IMR-90 (cell line): ENCODE measurements around the gene RUNX2. TPM values are rescaled to one million over a fixed set of nuclear protein-coding genes. Genes with fewer than 3 reads are reported as not detected.
A peak's percentile ranks its signal among the peaks of the same experiment; 100 is the strongest.

Experiments
- ATAC-seq: fragments of 200-7000 bp; cut with Tn5 transposase; 2 replicates; pipeline ENCODE4 v1.9.1; 2020; ENCODE audit warnings: low read depth, mild to moderate bottlenecking, moderate library complexity
- BruUV-seq: library from RNA; stranded (reverse); fragments of 400-500 nt; replicated peaks from 2 replicates; lab custom pipeline; 2021; lab: Mats Ljungman, UMichigan
- CTCF ChIA-PET: fragments of 300-600 bp; formaldehyde crosslinking; extraction: SDS; loops from one replicate; lab custom pipeline; 2021; ENCODE audit warnings: antibody characterized with exemption; lab: Yijun Ruan, JAX
- POLR2A ChIA-PET: fragments of 300-600 bp; sonication (Branson Sonifier 250); formaldehyde crosslinking; loops from one replicate; lab custom pipeline; 2022; ENCODE audit warnings: antibody characterized with exemption; ENCODE audit not compliant: unreplicated experiment; lab: Charles Lee
- DNase-seq: peaks from one replicate; pipeline ENCODE4 v3.0.0; 2013
- H2AFZ ChIP-seq: replicated peaks from 2 replicates; pipeline ENCODE3; 2013; ENCODE audit warnings: low read length, mild to moderate bottlenecking; ENCODE audit not compliant: poor library complexity
- H2AK5ac ChIP-seq: 2 replicates; pipeline ENCODE4 v1.6.1; 2013; ENCODE audit warnings: low read depth, low read length, inconsistent platforms
- H2AK9ac ChIP-seq: replicated peaks from 2 replicates; pipeline ENCODE3; 2013; ENCODE audit warnings: mild to moderate bottlenecking, low read depth, low read length, moderate library complexity; ENCODE audit not compliant: poor library complexity
- H2BK120ac ChIP-seq: 2 replicates; pipeline ENCODE4 v1.6.1; 2013; ENCODE audit warnings: low read depth, low read length, inconsistent platforms
- H2BK15ac ChIP-seq: 3 replicates; pipeline ENCODE4 v1.6.1; 2013; ENCODE audit warnings: low read depth, low read length, inconsistent platforms
- H2BK20ac ChIP-seq: 2 replicates; pipeline ENCODE4 v1.6.1; 2013; ENCODE audit warnings: low read depth, mild to moderate bottlenecking, inconsistent platforms, low read length, moderate library complexity
- H2BK5ac ChIP-seq: 2 replicates; pipeline ENCODE4 v1.6.1; 2013; ENCODE audit warnings: mild to moderate bottlenecking, low read depth, low read length, inconsistent platforms; ENCODE audit not compliant: poor library complexity, severe bottlenecking
- H3K14ac ChIP-seq: replicated peaks from 2 replicates; pipeline ENCODE4 v1.6.1; 2013; ENCODE audit warnings: low read depth, low read length, inconsistent platforms
- H3K18ac ChIP-seq: 2 replicates; pipeline ENCODE4 v1.6.1; 2013; ENCODE audit warnings: low read depth, low read length, control low read depth
- H3K23ac ChIP-seq: 2 replicates; pipeline ENCODE4 v1.6.1; 2013; ENCODE audit warnings: low read depth, low read length, inconsistent platforms
- H3K27ac ChIP-seq: 2 replicates; pipeline ENCODE4 v1.5.1; 2013; ENCODE audit warnings: mild to moderate bottlenecking, control low read depth, low read length; ENCODE audit not compliant: insufficient read depth
- H3K27me3 ChIP-seq: 2 replicates; pipeline ENCODE4 v1.6.1; 2013; ENCODE audit warnings: low read length; ENCODE audit not compliant: control insufficient read depth, insufficient read depth
- H3K36me3 ChIP-seq: 2 replicates; pipeline ENCODE4 v1.6.1; 2013; ENCODE audit warnings: low read length, mixed read lengths; ENCODE audit not compliant: control insufficient read depth, insufficient read depth
- H3K4ac ChIP-seq: 2 replicates; pipeline ENCODE4 v1.6.1; 2013; ENCODE audit warnings: low read depth, low read length, inconsistent platforms
- H3K4me1 ChIP-seq: 2 replicates; pipeline ENCODE4 v1.6.1; 2013; ENCODE audit warnings: low read length, mixed read lengths; ENCODE audit not compliant: control insufficient read depth, insufficient read depth
- H3K4me2 ChIP-seq: 2 replicates; pipeline ENCODE4 v1.6.1; 2013; ENCODE audit warnings: low read depth, mild to moderate bottlenecking, control low read depth, low read length, moderate library complexity
- H3K4me3 ChIP-seq: 2 replicates; pipeline ENCODE4 v1.5.1; 2013; ENCODE audit warnings: low read depth, mild to moderate bottlenecking, control low read depth, low read length, moderate library complexity; ENCODE audit not compliant: insufficient read depth
- H3K56ac ChIP-seq: 2 replicates; pipeline ENCODE4 v1.6.1; 2013; ENCODE audit warnings: low read length, inconsistent platforms; ENCODE audit not compliant: insufficient read depth; ENCODE audit errors: extremely low read depth
- H3K79me1 ChIP-seq, 2 experiments: 2 replicates each; pipeline ENCODE4 v1.6.1; 2013; ENCODE audit warnings: low read length in 2 of 2, inconsistent platforms in 1 of 2, low read depth in 1 of 2
- H3K9ac ChIP-seq: 2 replicates; pipeline ENCODE4 v1.6.1; 2013; ENCODE audit warnings: low read depth, low read length, control low read depth
- H3K9me1 ChIP-seq: 2 replicates; pipeline ENCODE4 v1.6.1; 2013; ENCODE audit warnings: low read length, inconsistent platforms; ENCODE audit not compliant: insufficient read depth
- H3K9me3 ChIP-seq: 2 replicates; pipeline ENCODE4 v1.6.1; 2013; ENCODE audit warnings: low read length; ENCODE audit not compliant: control insufficient read depth, insufficient read depth
- H4K20me1 ChIP-seq: 2 replicates; pipeline ENCODE4 v1.6.1; 2013; ENCODE audit warnings: low read length, inconsistent platforms; ENCODE audit not compliant: insufficient read depth
- H4K5ac ChIP-seq: 2 replicates; pipeline ENCODE4 v1.6.1; 2013; ENCODE audit warnings: mild to moderate bottlenecking, low read depth, low read length, control low read depth
- H4K8ac ChIP-seq, 2 experiments: 2 replicates each; pipeline ENCODE4 v1.6.1; 2013; ENCODE audit warnings: low read depth in 2 of 2, low read length in 2 of 2, control low read depth in 1 of 2, inconsistent platforms in 1 of 2
- H4K91ac ChIP-seq: 2 replicates; pipeline ENCODE4 v1.6.1; 2013; ENCODE audit warnings: low read depth, low read length, inconsistent platforms; ENCODE audit not compliant: insufficient read depth
- BHLHE40 ChIP-seq: fragments of 150-350 bp; IDR thresholded peaks from 2 replicates; pipeline ENCODE4 v1.6.1; 2016; ENCODE audit warnings: mild to moderate bottlenecking, low read depth, low read length
- CHD1 ChIP-seq: IDR thresholded peaks from 2 replicates; pipeline ENCODE4 v1.6.1; 2012; ENCODE audit warnings: low read depth, low read length, improper control_type of control experiment
- MAZ ChIP-seq: IDR thresholded peaks from 2 replicates; pipeline ENCODE4 v1.6.1; 2012; ENCODE audit warnings: low read depth, mild to moderate bottlenecking, low read length, improper control_type of control experiment, moderate library complexity, borderline replicate concordance
- MXI1 ChIP-seq: IDR thresholded peaks from 2 replicates; pipeline ENCODE4 v1.6.1; 2012; ENCODE audit warnings: low read depth, mild to moderate bottlenecking, low read length, moderate library complexity, borderline replicate concordance
- NFE2L2 ChIP-seq: fragments of 150-350 bp; IDR thresholded peaks from 2 replicates; pipeline ENCODE4 v1.6.1; 2016; ENCODE audit warnings: low read depth, mild to moderate bottlenecking, low read length
- POLR2A ChIP-seq: IDR thresholded peaks from 2 replicates; pipeline ENCODE4 v1.6.1; 2012; ENCODE audit warnings: mild to moderate bottlenecking, low read depth, low read length
- RAD21 ChIP-seq: IDR thresholded peaks from 2 replicates; pipeline ENCODE4 v1.6.1; 2012; ENCODE audit warnings: low read length, improper control_type of control experiment
- RFX5 ChIP-seq: IDR thresholded peaks from 2 replicates; pipeline ENCODE4 v1.8.0; 2012; ENCODE audit warnings: low read depth, mild to moderate bottlenecking, low read length, moderate library complexity
- dilution Hi-C: fragments of 300-500 bp; cut with HindIII; formaldehyde crosslinking; loops from one replicate; pipeline ENCODE4 v1.14.3; 2018; ENCODE audit warnings: low sequenced_read_pairs; ENCODE audit not compliant: unreplicated experiment
- in situ Hi-C: fragments of 300-500 bp; cut with MboI; formaldehyde crosslinking; loops from 3 replicates; pipeline ENCODE4 v1.14.3; 2019; ENCODE audit warnings: low sequenced_read_pairs, inconsistent platforms, mixed read lengths
- intact Hi-C: fragments of 100-400 bp; cut with micrococcal nuclease; formaldehyde crosslinking; loops from 2 replicates; pipeline ENCODE4 v1.10.0; 2022
- polyA plus RNA-seq, 3 experiments: library from polyadenylated mRNA; depleted of rRNA; stranded (reverse); fragments of >200 nt; gene quantifications; 2 replicates each; pipeline ENCODE4 v1.2.3, GENCODE V29; 2012; ENCODE audit warnings: low replicate concordance in 1 of 3
- total RNA-seq: library from RNA; depleted of rRNA; stranded (reverse); fragments of >200 nt; gene quantifications from 2 replicates; pipeline ENCODE4 v1.2.3, GENCODE V29; 2012
- TF ChIP-seq, protein P1 (sequence below): fragments of 150-350 bp; IDR thresholded peaks from 2 replicates; pipeline ENCODE4 v1.6.1; 2016; ENCODE audit warnings: low read depth, mild to moderate bottlenecking, low read length, moderate library complexity, borderline replicate concordance
- TF ChIP-seq, protein P2 (sequence below): fragments of 150-350 bp; IDR thresholded peaks from 2 replicates; pipeline ENCODE4 v1.6.1; 2017; ENCODE audit warnings: mild to moderate bottlenecking, antibody characterized with exemption, low read length, low read depth
- TF ChIP-seq, protein P3 (sequence below): conservative IDR thresholded peaks from 2 replicates; pipeline ENCODE4 v1.5.1; 2012; ENCODE audit warnings: mild to moderate bottlenecking, low read depth, low read length, improper control_type of control experiment

Gene RUNX2
- total and polyA plus RNA-seq, 2 of the 4 experiments (the other 2 are of a cell fraction) = 2.3 to 4.7 TPM

DNA sequence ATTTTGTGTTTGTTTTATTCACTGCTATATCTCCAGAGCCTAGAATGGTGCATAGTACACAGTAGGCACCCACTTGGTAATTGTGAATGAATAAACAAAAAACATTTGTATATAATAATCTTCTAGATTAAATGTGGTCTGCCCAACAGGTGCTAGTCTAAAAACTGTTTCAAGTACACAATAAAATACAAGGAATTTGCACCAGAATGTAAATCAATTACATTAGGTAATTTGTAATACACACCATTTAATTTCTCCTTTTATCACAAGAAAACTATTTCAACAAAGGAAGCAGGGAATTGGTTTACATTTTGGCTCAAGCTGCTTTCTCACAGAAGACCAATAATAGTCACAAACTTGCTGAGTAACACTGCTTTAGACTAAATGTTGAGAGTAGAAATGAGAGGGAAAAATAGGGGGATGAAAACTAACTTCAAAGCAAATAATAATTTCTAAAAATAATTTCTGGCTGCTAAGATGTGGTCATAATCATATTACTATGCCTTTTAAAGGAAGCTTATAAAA is 22.1 kb downstream of the RUNX2 start:
- Histone ChIP-seq H3K4me2 (no peak overlapping the region), H4K8ac (no peak overlapping the region), H3K4me1 (peaks cover 3% of the 10 kb centered on the region; the same call in 1 of the 2 replicates), H3K56ac (no peak overlapping the region), H2BK120ac (no peak overlapping the region), H3K4me3 (no peak overlapping the region), H3K36me3 (no peaks in the 10 kb centered on the region), H2BK15ac (no peak overlapping the region), H3K23ac (no peak overlapping the region), H2BK5ac (no peak overlapping the region), H3K27me3 (no peaks in the 10 kb centered on the region), H4K20me1 (no peaks in the 10 kb centered on the region), H3K9me1 (0 out of 2 replicates have a peak, but pooled peaks cover 2% of the 10 kb centered on the region), H3K79me1 (no peaks in the 10 kb centered on the region; a peak in 1 of 4 replicates), H3K18ac (no peak overlapping the region), H3K4ac (no peak overlapping the region), H4K5ac (no peak overlapping the region), H3K9ac (no peak overlapping the region), H2AFZ (no peak overlapping the region), H3K14ac (no peak overlapping the region), H4K91ac (no peak overlapping the region), H2AK9ac (no peak overlapping the region), H2BK20ac (no peak overlapping the region), H3K27ac (no peak overlapping the region), H3K9me3 (no peaks in the 10 kb centered on the region), H2AK5ac (no peak overlapping the region)
- intact Hi-C loops (no loop called here), in situ Hi-C loops (no loop called here), dilution Hi-C loops (no loop called here)
- TF ChIP-seq, protein P1, sequence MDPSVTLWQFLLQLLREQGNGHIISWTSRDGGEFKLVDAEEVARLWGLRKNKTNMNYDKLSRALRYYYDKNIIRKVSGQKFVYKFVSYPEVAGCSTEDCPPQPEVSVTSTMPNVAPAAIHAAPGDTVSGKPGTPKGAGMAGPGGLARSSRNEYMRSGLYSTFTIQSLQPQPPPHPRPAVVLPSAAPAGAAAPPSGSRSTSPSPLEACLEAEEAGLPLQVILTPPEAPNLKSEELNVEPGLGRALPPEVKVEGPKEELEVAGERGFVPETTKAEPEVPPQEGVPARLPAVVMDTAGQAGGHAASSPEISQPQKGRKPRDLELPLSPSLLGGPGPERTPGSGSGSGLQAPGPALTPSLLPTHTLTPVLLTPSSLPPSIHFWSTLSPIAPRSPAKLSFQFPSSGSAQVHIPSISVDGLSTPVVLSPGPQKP = no peak
- no peak for TF ChIP-seq RFX5
- no peak for TF ChIP-seq MXI1
- TF ChIP-seq CHD1 = no peak
- TF ChIP-seq NFE2L2 = no peak
- TF ChIP-seq, protein P2, sequence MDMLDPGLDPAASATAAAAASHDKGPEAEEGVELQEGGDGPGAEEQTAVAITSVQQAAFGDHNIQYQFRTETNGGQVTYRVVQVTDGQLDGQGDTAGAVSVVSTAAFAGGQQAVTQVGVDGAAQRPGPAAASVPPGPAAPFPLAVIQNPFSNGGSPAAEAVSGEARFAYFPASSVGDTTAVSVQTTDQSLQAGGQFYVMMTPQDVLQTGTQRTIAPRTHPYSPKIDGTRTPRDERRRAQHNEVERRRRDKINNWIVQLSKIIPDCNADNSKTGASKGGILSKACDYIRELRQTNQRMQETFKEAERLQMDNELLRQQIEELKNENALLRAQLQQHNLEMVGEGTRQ = no peak
- TF ChIP-seq, protein P3, sequence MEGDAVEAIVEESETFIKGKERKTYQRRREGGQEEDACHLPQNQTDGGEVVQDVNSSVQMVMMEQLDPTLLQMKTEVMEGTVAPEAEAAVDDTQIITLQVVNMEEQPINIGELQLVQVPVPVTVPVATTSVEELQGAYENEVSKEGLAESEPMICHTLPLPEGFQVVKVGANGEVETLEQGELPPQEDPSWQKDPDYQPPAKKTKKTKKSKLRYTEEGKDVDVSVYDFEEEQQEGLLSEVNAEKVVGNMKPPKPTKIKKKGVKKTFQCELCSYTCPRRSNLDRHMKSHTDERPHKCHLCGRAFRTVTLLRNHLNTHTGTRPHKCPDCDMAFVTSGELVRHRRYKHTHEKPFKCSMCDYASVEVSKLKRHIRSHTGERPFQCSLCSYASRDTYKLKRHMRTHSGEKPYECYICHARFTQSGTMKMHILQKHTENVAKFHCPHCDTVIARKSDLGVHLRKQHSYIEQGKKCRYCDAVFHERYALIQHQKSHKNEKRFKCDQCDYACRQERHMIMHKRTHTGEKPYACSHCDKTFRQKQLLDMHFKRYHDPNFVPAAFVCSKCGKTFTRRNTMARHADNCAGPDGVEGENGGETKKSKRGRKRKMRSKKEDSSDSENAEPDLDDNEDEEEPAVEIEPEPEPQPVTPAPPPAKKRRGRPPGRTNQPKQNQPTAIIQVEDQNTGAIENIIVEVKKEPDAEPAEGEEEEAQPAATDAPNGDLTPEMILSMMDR = no peak
- no peak for TF ChIP-seq MAZ
- no peak for TF ChIP-seq BHLHE40
- TF ChIP-seq POLR2A = no peak
- TF ChIP-seq RAD21 = no peak
- BruUV-seq = no TSS peak
- ChIA-PET POLR2A (no interaction called here), CTCF (interaction anchor here (0.5 to 1.3 kb wide), 3 partner anchors 12 to 53 kb away, joined by 3 to 8 read pairs (median 5); no protein-coding TSS in a partner anchor)
- ATAC-seq (no peak; the same call in 1 of the 2 replicates), DNase-seq (peak; percentile 33)
